Upper lobe of left lung (tissue), 4 donors: ENCODE results near the gene GABARAPL2.

Experiments used
- CTCF ChIP-seq, 6 experiments: fragments of 450-650 bp in 4 of 6; fragments of 200-600 bp in 2 of 6; sonication (generic) in 2 of 6; IDR thresholded peaks; one replicate each; pipeline ENCODE4 v1.5.1; 2016 to 2019; ENCODE audit warnings: antibody characterized with exemption in 6 of 6
- EP300 ChIP-seq, 4 donors: sonication (generic); formaldehyde crosslinking; IDR thresholded peaks; one replicate each; pipeline ENCODE4 v1.5.1; 2017; ENCODE audit warnings: antibody characterized with exemption in 4 of 4, control low read depth in 2 of 4
- POLR2A ChIP-seq, 4 donors: fragments of 450-650 bp; IDR thresholded peaks; one replicate each; pipeline ENCODE4 v1.5.1; 2016 to 2017; ENCODE audit warnings: antibody characterized with exemption in 4 of 4, mild to moderate bottlenecking in 2 of 4

GRCh38 chr16:75573955-75574354 lies 7.8 kb downstream of the GABARAPL2 start:
- TF ChIP-seq CTCF (IDR thresholded peaks at IDR 0.05) (no peak), POLR2A (IDR thresholded peaks at IDR 0.05) (no peak), EP300 (IDR thresholded peaks at IDR 0.05) (no peak)
